GM12801 (cell line): ENCODE measurements around the gene GLB1L2.

Experiments
- TF ChIP-seq, protein P1 (sequence below): IDR thresholded peaks from one replicate; pipeline ENCODE4 v1.5.1; 2011; ENCODE audit warnings: control low read depth; ENCODE audit not compliant: insufficient read length; ENCODE audit errors: extremely low read depth

Gene GLB1L2

DNA sequence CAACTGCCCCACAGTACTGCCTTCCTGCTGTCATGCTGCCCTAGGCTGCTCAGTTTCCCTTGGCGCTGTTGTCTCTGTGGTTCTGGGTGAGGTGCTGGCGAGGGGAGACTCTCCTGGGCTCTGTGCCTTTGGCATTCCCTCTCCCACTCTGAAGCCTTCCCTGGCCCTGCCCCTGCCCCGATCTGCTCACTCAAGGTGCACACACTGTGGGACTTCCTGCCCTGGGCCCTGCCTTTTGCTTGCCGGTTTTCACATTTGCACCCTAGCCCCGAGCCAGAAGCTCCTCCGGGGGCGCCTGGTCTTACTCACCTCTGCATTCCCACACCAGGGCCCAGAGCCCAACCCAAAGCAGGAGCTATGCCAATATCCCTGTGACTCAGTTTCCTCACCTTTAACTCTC, 68.2 kb downstream of the GLB1L2 start:
- TF ChIP-seq, protein P1, sequence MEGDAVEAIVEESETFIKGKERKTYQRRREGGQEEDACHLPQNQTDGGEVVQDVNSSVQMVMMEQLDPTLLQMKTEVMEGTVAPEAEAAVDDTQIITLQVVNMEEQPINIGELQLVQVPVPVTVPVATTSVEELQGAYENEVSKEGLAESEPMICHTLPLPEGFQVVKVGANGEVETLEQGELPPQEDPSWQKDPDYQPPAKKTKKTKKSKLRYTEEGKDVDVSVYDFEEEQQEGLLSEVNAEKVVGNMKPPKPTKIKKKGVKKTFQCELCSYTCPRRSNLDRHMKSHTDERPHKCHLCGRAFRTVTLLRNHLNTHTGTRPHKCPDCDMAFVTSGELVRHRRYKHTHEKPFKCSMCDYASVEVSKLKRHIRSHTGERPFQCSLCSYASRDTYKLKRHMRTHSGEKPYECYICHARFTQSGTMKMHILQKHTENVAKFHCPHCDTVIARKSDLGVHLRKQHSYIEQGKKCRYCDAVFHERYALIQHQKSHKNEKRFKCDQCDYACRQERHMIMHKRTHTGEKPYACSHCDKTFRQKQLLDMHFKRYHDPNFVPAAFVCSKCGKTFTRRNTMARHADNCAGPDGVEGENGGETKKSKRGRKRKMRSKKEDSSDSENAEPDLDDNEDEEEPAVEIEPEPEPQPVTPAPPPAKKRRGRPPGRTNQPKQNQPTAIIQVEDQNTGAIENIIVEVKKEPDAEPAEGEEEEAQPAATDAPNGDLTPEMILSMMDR = no peak

DNA sequence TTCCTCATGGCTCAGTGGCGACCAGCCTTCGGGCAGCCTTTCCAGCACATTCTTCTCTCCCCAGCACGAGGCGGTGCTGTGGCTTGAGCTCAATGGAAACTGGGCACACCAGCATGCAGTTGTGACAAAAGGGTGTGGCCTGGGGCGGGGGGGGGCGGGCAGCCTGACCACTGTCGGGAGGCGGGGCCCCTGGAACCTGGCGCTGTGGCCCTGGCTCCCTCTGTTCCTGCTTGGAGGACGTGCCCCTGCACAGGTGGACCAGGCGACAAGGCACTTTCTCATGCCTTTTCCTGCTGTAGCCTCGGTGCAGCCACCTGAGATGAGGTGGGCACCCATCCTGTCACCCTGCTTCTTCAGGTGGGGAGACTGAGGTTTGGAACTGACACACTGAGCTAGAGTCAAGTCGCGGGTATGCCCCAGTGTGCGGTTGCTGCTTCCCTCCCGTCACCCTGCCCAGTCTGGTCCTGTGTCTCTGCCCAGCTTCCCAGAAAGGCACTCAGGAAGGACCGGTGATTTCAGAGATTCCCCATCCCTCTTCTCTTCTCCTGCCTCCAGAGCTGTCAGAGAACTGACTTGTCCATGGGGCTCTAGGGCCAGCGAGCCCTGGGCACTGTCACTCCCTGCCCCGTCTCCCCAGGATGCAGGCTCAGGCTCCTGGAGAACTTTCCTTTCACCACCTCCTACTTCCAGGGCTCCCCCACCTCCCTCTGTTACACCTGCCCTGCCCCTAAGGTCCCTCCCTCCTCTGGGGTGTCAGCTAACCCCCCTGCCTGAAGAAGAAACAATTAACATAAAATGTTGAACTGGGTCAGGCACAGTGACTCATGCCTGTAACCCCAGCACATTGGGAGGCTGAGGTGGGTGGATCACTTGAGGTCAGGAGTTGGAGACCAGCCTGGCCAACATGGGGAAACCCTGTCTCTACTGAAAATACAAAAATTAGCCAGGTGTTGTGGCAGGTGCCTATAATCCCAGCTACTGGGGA, 70.3 kb downstream of the GLB1L2 start:
- TF ChIP-seq, protein P1 = no peak

DNA sequence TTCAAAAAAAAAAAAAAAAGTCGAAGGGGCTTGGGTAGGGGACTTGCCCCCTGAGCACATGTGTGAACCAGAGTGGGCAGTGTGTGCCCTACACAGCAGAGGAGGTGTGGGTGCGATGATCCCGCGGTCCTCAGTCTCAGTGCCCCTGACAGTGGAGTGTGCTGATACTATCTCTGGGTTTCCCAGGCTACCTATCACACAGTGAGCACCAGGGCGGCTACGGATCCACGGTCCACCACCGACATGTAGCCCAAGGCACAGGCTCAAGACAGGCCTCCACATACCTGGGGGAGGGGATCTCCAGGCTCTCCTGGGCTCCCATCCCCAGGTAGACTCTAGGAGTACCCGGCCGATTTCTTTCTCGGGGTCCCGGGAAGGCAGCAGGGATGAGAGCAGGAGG, 71.1 kb downstream of the GLB1L2 start:
- TF ChIP-seq, protein P1 = no peak

DNA sequence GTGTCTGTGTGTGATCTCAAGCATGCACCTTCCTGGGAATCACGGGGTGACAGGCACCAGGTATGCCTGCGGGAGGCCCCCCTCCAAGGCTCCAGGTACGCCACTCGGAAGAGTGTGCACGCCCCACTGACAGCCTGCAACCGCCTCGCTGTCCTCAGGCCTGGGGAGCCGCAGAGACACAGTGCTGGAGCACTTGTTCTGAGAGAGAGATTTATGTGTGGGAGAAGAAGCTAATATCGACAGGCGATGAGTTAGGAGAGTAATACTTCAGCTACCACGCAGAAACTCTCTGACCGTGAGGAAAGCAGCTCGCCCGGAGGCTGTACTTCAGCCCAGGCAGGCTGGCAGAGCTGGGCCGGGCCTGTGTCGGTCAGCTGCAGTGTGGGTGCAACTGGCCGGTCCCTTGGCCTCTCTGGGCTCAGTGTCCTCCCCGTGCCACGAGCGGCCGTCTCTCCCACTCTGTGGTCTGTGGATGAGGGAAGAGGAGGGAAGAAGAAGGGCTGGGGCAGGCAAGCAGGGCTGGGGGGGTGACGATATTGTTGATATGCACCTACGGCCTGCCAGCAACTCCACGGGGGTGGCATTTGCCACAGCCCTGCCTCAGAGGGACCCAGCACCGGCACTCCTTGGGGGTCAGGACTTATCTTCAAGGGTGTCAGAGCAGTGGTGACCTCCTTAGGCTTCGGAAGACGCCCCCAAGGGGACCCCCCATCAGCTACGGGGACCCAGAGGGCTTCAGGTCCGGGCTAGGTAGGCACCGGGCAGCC, 73.0 kb downstream of the GLB1L2 start:
- TF ChIP-seq, protein P1 = no peak

DNA sequence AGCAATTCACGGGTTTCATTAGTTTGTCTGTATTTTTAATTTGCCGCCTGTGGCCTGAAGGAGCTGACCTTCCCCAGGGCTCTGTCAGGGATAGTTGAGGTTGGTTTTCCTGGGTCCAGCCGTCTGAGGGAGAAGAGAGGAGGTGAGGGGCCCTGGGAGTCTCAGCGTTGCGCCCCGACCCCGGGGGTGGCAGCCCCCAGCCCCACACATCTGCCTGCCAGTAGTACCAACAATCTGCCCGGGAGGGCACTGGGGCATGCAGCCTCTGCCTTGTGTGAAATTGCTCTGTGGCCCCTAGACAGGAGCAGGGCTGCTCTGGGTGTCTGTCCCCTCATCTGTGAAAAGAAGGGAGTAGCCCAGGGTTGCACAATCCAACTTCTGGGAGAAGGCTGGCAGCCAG, 73.6 kb downstream of the GLB1L2 start:
- TF ChIP-seq, protein P1 = no peak

DNA sequence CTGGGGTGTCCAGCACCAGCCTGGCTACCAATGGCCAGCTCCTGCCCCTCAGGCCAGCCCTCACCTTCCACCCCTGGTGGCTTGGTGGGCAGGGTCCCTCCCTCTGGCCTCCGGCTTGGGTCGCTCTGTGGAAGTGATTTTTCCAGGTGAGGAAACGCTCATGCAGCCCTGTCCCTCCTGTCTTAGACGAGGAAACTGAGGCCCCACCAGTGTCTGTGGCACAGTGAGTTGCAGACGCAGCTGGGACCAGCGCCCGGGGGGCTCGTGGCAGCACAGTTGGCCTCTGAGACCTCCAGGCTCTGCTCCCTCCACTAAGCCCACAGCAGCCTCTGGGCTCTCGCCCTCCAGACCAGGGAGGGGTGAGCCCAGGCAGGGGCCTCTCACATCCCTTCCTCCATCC, 74.1 kb downstream of the GLB1L2 start:
- TF ChIP-seq, protein P1 = no peak

DNA sequence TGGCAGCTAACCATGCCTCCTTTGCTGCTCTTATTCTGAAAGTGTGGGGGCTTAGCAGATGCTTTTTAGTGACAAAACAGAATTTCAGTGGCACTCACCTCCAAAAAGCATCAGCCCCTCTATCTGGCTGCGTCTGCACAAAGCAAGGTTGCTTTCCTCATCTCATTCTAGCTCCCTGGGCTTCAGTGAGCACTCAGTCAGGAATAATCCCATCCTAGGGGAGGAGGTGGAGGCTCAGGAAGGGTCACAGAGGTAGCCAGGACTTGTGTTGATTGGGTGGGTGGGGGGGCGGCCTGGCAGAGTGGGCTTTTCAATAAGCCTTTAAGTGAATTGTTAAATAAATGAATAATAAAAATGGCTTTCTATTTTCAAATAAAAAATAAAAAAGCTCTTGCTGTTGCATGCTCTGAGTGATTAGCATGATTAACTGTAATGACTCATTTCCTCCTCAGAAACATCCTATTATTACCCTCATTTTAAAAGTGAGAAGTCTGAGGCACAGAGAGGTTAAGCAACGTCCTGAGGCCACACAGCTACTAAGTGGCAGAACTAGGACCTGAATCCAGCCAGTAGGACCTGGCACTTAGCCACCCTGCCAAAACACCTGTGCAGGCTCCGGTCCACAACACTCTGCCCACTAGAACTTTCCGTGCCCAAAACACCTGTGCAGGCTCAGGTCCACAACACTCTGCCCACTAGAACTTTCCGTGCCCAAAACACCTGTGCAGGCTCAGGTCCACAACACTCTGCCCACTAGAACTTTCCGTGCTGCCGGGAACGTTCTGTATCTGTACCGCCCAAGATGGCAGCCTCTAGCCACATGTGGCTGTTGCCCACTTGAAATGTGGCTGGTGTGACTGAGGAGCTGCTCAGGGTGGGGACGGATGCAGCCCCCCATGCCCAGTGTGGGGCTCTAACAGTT, 74.7 kb downstream of the GLB1L2 start:
- TF ChIP-seq, protein P1 = no peak
